ENCODE data around the gene PTPN4. TPM values are rescaled to one million over a fixed set of nuclear protein-coding genes. Genes with fewer than 3 reads are reported as not detected.

Gene PTPN4
- total RNA-seq, 1 donor, result 19.5 TPM

GRCh38 chr2:119755906-119756305 lies 3.8 kb upstream of the PTPN4 start:
- Histone ChIP-seq H3K4me2 (ENCODE audit: insufficient read depth, low read length) (no peak overlapping the region), H2AFZ (ENCODE audit: low read length) (no peak overlapping the region), H3K27me3 (ENCODE audit: insufficient read depth, low read length) (no peaks in the 10 kb centered on the region), H3K36me3 (ENCODE audit: insufficient read depth, low read length) (no peaks in the 10 kb centered on the region), H3K79me2 (ENCODE audit: insufficient read depth, low read length) (peaks cover 3% of the 10 kb centered on the region), H3K4me1 (ENCODE audit: insufficient read depth, low read length) (peaks cover 18% of the 10 kb centered on the region), H3K4me3 (ENCODE audit: insufficient read depth, low read length) (no peak overlapping the region), H3K27ac (ENCODE audit: low read depth, low read length) (no peak overlapping the region), H4K20me1 (ENCODE audit: insufficient read depth, low read length) (no peaks in the 10 kb centered on the region), H3K9me3 (ENCODE audit: low read depth, low read length) (no peaks in the 10 kb centered on the region)
- TF ChIP-seq CTCF (IDR thresholded peaks at IDR 0.05; ENCODE audit: extremely low read depth, low read depth, low read length), result no peak
- DNase-seq (ENCODE audit: insufficient read length, low spot score, missing footprints), result no peak

GRCh38 chr2:119756837-119757236 lies 2.9 kb upstream of the PTPN4 start:
- no peak for TF ChIP-seq CTCF (IDR thresholded peaks at IDR 0.05; ENCODE audit: extremely low read depth, low read depth, low read length)
- H4K20me1 ChIP-seq (ENCODE audit: insufficient read depth, low read length), result no peaks in the 10 kb centered on the region
- peak; percentile 93 for DNase-seq (ENCODE audit: insufficient read length, low spot score, missing footprints)
- peaks cover 23% of the 10 kb centered on the region for H3K4me1 ChIP-seq (ENCODE audit: insufficient read depth, low read length)
- no peaks in the 10 kb centered on the region for H3K27me3 ChIP-seq (ENCODE audit: insufficient read depth, low read length)
- H3K9me3 ChIP-seq (ENCODE audit: low read depth, low read length), result no peaks in the 10 kb centered on the region
- H2AFZ ChIP-seq (ENCODE audit: low read length), result no peak overlapping the region
- peak overlapping the region; percentile 12 for H3K4me2 ChIP-seq (ENCODE audit: insufficient read depth, low read length)
- no peak overlapping the region for H3K4me3 ChIP-seq (ENCODE audit: insufficient read depth, low read length)
- H3K79me2 ChIP-seq (ENCODE audit: insufficient read depth, low read length), result peaks cover 12% of the 10 kb centered on the region
- no peaks in the 10 kb centered on the region for H3K36me3 ChIP-seq (ENCODE audit: insufficient read depth, low read length)
- H3K27ac ChIP-seq (ENCODE audit: low read depth, low read length), result no peak overlapping the region

DNA sequence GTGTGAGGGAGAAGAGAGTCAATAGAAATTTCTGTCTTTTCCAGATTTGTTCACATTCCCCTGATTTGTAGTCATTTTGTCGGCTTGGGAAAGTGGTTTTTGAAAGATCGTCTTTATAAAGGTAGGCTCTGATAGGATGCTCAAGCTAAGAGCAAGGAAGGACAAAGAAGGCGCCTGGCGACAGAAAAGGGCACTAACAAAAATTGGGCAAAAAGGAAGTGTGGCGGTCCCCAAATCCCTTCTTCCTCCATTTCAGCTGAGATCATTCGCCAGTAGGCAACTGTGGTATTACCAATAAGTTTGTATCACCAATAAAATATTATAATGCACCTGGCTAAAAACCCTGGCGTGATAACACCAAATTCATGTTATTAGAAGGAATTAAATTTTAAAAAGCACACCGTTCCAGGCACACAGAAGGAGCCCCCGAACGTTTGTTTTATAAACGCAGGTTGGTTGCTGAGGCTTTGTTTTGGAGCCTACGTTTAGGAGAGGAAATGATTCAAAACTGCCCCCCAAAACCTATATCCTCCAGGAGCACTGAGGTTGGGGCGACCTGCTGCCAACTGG lies 756 bp upstream of the PTPN4 start:
- no peak for DNase-seq (ENCODE audit: insufficient read length, low spot score, missing footprints)
- no peak for TF ChIP-seq CTCF (IDR thresholded peaks at IDR 0.05; ENCODE audit: extremely low read depth, low read depth, low read length)
- H3K27ac ChIP-seq (ENCODE audit: low read depth, low read length), result peak overlapping the region; percentile 43

DNA sequence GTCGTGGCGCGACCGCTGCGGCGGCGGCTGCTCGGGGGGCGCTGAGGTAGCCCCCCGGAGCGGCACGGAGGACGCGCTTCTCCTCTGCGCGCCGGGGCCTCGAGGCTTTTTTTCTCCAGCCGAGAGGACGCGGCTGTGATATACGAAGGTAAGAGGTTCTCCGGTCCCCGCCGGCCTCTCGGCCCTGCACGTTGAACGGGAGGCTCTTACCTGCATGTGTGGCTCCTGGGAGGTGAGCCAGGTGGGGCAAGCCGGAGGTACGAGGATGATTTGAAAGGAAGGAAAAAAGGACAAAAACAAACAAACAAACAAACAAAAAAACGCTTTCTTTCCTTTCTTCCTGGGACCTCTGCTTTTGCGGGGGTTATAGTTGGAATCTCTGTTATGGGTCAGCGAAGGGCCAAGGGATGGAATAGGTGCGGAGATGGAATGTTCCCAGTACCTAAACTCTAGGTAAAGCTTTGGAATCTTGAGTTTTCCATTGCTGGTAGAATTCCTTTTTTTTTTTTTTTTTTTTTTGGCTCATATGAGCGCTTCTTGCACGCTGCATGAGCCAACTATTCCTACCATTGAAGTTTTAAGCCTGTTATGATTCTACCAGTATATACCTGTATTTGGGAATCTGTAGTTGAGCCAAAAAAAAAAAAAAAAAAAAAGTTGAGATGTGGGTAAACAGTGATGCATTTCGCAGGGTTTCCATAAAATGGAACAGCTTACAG lies 674 bp downstream of the PTPN4 start:
- DNase-seq (ENCODE audit: insufficient read length, low spot score, missing footprints), result no peak
- no peaks in the 10 kb centered on the region for H3K36me3 ChIP-seq (ENCODE audit: insufficient read depth, low read length)
- no peaks in the 10 kb centered on the region for H3K27me3 ChIP-seq (ENCODE audit: insufficient read depth, low read length)
- H3K4me1 ChIP-seq (ENCODE audit: insufficient read depth, low read length), result peaks cover 19% of the 10 kb centered on the region
- H2AFZ ChIP-seq (ENCODE audit: low read length), result peak overlapping the region; percentile 99
- H3K4me3 ChIP-seq (ENCODE audit: insufficient read depth, low read length), result peak overlapping the region; percentile 90
- peaks cover 30% of the 10 kb centered on the region for H3K79me2 ChIP-seq (ENCODE audit: insufficient read depth, low read length)
- peaks cover 4% of the 10 kb centered on the region for H4K20me1 ChIP-seq (ENCODE audit: insufficient read depth, low read length)
- TF ChIP-seq CTCF (IDR thresholded peaks at IDR 0.05; ENCODE audit: extremely low read depth, low read depth, low read length), result no peak
- H3K9me3 ChIP-seq (ENCODE audit: low read depth, low read length), result no peaks in the 10 kb centered on the region
- H3K27ac ChIP-seq (ENCODE audit: low read depth, low read length), result peak overlapping the region; percentile 55
- H3K4me2 ChIP-seq (ENCODE audit: insufficient read depth, low read length), result peak overlapping the region; percentile 93

More for the DNA sequence above, 756 bp upstream of the PTPN4 start:
- Histone ChIP-seq H3K27me3 (ENCODE audit: insufficient read depth, low read length) (no peaks in the 10 kb centered on the region), H3K4me2 (ENCODE audit: insufficient read depth, low read length) (peak overlapping the region; percentile 93), H4K20me1 (ENCODE audit: insufficient read depth, low read length) (peaks cover under 1% of the 10 kb centered on the region), H3K79me2 (ENCODE audit: insufficient read depth, low read length) (peaks cover 26% of the 10 kb centered on the region), H3K36me3 (ENCODE audit: insufficient read depth, low read length) (no peaks in the 10 kb centered on the region), H3K4me1 (ENCODE audit: insufficient read depth, low read length) (peaks cover 19% of the 10 kb centered on the region), H2AFZ (ENCODE audit: low read length) (peak overlapping the region; percentile 99), H3K9me3 (ENCODE audit: low read depth, low read length) (no peaks in the 10 kb centered on the region), H3K4me3 (ENCODE audit: insufficient read depth, low read length) (peak overlapping the region; percentile 90)

Measured in osteoblast (primary cell).